Mesodermal cell (in vitro differentiated cells): ENCODE data around the gene TEX11.

Source experiments
- H3K27ac ChIP-seq: 2 replicates; pipeline ENCODE4 v1.7.0; 2013; ENCODE audit warnings: mild to moderate bottlenecking, low read depth, low read length, moderate library complexity; ENCODE audit not compliant: severe bottlenecking
- H3K36me3 ChIP-seq: 2 replicates; pipeline ENCODE4 v1.7.1; 2013; ENCODE audit warnings: mild to moderate bottlenecking, low read length, moderate library complexity; ENCODE audit not compliant: control insufficient read depth, insufficient read depth
- H3K4me1 ChIP-seq: one replicate; pipeline ENCODE4 v1.7.1; 2013; ENCODE audit warnings: mild to moderate bottlenecking, low read length; ENCODE audit not compliant: insufficient read depth, control insufficient read depth, poor library complexity, severe bottlenecking
- H3K4me3 ChIP-seq: 2 replicates; pipeline ENCODE4 v1.7.0; 2013; ENCODE audit warnings: low read length, control low read depth, mild to moderate bottlenecking; ENCODE audit not compliant: insufficient read depth, poor library complexity, severe bottlenecking; ENCODE audit errors: extremely low read depth
- H3K9me3 ChIP-seq: 2 replicates; pipeline ENCODE4 v1.7.1; 2013; ENCODE audit warnings: mild to moderate bottlenecking, low read length, moderate library complexity; ENCODE audit not compliant: control insufficient read depth
- WGBS, 2 experiments: methylation state at CpG; one replicate each; pipeline ENCODE4 v1.1.5; 2013; ENCODE audit warnings: missing lambda C conversion rate in 2 of 2; ENCODE audit not compliant: insufficient coverage in 2 of 2; 5-methylcytosine and 5-hydroxymethylcytosine counted together

TEX11 gene

DNA sequence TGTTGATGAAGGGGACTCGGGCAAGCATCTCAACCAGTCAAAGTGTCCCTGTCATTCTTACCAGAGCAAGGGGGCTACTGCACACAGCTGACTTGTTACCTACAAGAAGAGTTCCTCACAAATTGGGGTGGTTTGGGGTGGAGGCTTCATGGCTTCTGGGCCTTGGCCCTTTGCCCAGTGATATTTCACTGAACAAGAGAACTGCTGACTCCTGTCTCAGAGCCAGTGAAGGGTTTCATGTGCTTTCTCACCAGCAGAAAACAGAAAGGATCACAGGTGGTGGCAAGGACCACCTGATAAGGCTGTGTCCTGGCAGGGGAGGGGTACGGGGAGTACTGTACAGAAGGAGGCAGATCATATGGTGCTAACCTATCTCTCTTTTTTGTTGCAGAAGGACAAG lies 410.4 kb downstream of the TEX11 start:
- Histone ChIP-seq H3K4me1 (no peaks in the 10 kb centered on the region), H3K4me3 (no peak overlapping the region), H3K27ac (no peak overlapping the region), H3K9me3 (no peaks in the 10 kb centered on the region), H3K36me3 (peaks cover 76% of the 10 kb centered on the region)
- no CpG with 5 or more reads among the region's 2 CpGs for WGBS, 2 experiments

DNA sequence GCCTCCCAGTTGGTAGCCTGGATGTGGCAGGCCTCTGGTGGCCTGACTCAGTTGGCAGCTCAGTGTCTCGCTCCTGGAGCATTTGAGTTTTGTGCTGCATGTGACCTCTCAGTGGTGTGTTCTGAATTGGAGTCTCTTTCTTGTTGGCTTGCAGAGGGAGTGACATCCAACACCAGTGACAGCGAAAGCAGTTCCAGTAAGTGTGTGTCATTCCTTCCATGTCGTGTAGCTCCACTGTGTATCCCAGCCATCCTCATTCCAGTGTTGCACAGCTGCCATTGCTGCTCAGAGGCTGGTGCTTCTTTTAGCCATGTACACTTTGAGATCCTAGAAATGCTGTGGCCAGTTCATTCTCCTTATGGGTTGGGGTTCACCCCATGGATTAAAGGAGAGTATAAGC lies 411.5 kb downstream of the TEX11 start:
- H3K9me3 ChIP-seq, result no peaks in the 10 kb centered on the region
- 100% methylated on average over 1 of the region's 3 CpGs; no CpG with 5 or more reads in 1 of the 2 experiments for WGBS, 2 experiments
- H3K4me3 ChIP-seq, result no peak overlapping the region
- H3K4me1 ChIP-seq, result no peaks in the 10 kb centered on the region
- no peak overlapping the region for H3K27ac ChIP-seq
- peaks cover 77% of the 10 kb centered on the region for H3K36me3 ChIP-seq

DNA sequence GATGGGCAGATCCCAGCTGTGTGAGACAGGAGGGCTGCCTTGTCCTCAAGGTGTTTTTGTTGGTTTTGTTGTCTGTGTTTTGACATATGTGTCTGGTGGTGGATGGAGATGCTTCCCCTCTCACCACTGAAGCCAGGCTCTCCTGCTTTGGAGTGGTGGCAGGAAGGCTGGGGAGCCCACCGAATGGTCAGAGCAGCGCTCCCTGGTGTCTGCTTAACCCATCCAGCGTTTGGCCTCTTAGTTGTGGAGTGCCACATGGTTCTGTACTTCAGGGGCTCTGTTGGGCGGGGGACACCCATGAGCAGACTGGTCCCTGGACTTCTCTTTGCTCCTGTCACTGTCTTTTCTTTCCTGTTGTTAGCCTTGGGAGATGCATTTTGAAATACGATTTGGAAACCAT lies 412.0 kb downstream of the TEX11 start:
- Histone ChIP-seq H3K27ac (no peak overlapping the region), H3K36me3 (peaks cover 75% of the 10 kb centered on the region)
- WGBS, 2 experiments, result 80% methylated on average over 2 of the region's 5 CpGs; no CpG with 5 or more reads in 1 of the 2 experiments

DNA sequence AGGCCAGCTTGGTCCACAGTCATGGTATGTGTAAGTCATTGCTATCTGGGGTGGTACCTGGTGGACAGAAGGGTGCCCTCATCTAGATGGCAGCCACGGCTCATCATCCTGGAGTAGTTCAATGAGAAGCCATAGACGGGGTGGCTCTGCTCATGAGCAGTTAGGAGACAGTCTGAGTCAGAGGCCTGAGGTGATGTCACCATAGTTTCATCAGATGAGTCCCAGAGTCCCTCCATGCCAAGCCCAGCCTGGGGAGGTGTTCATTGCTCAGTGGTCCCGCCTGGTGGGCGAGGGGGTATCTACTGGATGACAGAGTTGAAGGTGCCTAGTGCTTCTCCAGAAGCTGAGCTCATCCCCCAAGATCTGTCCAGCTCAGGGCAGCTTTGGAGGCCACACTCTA lies 414.1 kb downstream of the TEX11 start:
- WGBS, 2 experiments, result 60 to 100% methylated on average over 1 of the region's 4 CpGs
- H3K36me3 ChIP-seq, result peaks cover 66% of the 10 kb centered on the region

More for the DNA sequence above, 412.0 kb downstream of the TEX11 start:
- no peaks in the 10 kb centered on the region for H3K4me1 ChIP-seq
- H3K9me3 ChIP-seq, result no peaks in the 10 kb centered on the region
- no peak overlapping the region for H3K4me3 ChIP-seq

DNA sequence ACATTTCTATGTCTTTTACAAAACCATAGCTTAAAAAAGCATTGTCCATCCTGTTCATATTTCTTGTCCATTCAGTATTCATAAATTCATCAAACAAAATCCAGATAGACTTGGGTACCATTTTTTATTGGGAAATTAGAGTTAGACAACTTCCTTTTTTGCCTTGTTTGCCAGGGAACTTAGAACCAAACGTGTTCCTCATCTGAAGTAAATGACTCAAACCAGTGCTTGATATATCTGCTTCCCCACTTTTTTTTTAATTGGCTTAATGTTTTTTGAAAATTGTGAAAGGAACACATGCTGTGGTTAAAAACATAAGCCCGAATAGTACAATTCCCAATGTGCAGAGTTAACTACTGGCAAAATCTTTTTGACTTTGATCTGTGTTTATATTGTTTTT lies 419.7 kb downstream of the TEX11 start:
- Histone ChIP-seq H3K36me3 (peaks cover 55% of the 10 kb centered on the region), H3K9me3 (no peaks in the 10 kb centered on the region), H3K4me3 (no peak overlapping the region), H3K27ac (no peak overlapping the region), H3K4me1 (no peaks in the 10 kb centered on the region)
- 100% methylated on average over 1 of the region's 2 CpGs for WGBS, 2 experiments

More for the DNA sequence above, 414.1 kb downstream of the TEX11 start:
- Histone ChIP-seq H3K4me1 (no peaks in the 10 kb centered on the region), H3K4me3 (no peak overlapping the region), H3K9me3 (no peaks in the 10 kb centered on the region), H3K27ac (no peak overlapping the region)

DNA sequence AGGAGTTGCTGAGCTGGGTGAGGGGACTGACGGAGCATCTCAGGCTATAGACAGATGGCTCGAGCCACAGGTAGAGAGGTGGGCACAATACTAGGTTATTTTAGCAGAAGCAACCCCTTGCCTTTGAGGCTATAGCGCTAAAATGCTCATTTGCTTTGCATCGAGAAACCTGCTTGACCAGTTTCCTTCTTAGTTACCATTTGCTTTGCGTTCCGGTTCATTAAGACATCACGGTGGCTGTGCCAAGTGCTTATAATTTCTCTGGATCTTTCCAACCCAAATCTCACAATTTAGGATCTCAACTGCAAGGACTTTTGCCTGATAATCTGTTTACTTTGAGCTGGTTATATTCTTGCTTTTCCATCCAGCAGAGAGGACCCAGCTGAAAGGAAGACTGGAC lies 423.0 kb downstream of the TEX11 start:
- H3K9me3 ChIP-seq, result no peaks in the 10 kb centered on the region
- H3K4me3 ChIP-seq, result no peak overlapping the region
- 86 to 95% methylated on average over 6 to 7 of the region's 7 CpGs for WGBS, 2 experiments
- H3K27ac ChIP-seq, result no peak overlapping the region
- peaks cover 36% of the 10 kb centered on the region for H3K36me3 ChIP-seq
- H3K4me1 ChIP-seq, result peaks cover 8% of the 10 kb centered on the region

DNA sequence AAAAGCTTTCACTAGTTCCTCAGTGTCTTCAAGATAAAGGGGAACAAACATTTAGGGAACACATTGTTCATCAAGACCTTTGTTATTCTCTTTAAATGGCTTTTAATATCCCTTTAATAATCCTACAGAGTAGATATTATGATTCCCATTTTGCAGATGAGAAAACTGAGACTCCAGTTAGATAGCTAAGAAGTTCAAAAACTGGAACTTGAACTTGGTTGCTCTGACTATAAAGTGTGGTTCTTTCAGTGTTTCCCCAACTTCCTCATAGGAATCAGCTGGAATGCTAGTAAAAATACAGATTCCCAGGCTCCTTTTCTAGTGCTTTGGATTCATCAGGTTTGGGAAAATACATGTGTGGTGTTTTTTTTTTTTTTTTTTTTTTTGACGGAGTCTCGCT lies 426.2 kb downstream of the TEX11 start:
- no peak overlapping the region for H3K27ac ChIP-seq
- peaks cover 32% of the 10 kb centered on the region for H3K36me3 ChIP-seq
- H3K4me3 ChIP-seq, result no peak overlapping the region

DNA sequence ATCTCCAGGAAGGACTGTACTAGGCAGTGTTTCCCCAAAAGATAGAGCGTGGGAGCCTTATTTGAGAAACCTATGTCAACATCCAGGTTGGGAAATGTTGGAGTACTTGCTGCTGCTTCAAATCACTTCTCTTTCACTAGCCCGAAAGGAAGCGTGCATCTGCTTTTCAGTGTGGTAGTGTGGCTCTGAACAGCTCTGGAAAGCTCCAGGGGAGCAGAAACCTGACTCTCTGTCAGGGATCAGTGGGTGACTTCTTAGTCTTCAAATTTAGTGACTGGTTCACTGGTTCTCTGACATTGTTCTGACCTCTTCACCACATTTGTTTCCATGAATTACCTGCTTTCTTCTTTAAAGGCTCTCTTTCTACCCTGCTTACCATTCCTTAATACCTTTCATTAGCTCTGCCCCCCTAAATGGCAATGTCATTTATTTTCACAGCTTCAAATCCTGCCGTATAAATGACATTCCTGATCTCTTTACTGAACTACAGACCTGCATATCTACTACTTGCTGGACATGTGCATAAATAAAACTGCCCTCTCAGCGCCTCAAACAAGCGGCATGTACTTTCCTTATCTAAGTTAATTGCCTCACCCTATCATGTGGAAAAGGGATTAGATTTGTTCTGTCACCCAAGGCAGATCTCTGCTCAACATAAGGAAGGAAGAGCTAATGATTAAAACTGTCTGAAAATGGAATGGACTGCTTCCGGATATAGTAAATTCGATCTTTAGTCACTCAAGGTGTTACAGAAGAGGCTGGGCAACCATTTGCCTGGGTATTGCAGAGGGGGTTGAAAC lies 426.8 kb downstream of the TEX11 start:
- Histone ChIP-seq H3K4me3 (no peak overlapping the region), H3K36me3 (peaks cover 28% of the 10 kb centered on the region), H3K9me3 (no peaks in the 10 kb centered on the region), H3K4me1 (peaks cover 37% of the 10 kb centered on the region), H3K27ac (peak overlapping the region; percentile 16)
- WGBS, 2 experiments, result 100% methylated on average over 1 of the region's 8 CpGs

More for the DNA sequence above, 426.2 kb downstream of the TEX11 start:
- peaks cover 30% of the 10 kb centered on the region for H3K4me1 ChIP-seq
- no peaks in the 10 kb centered on the region for H3K9me3 ChIP-seq
- WGBS, 2 experiments, result no CpG with 5 or more reads among the region's 2 CpGs

DNA sequence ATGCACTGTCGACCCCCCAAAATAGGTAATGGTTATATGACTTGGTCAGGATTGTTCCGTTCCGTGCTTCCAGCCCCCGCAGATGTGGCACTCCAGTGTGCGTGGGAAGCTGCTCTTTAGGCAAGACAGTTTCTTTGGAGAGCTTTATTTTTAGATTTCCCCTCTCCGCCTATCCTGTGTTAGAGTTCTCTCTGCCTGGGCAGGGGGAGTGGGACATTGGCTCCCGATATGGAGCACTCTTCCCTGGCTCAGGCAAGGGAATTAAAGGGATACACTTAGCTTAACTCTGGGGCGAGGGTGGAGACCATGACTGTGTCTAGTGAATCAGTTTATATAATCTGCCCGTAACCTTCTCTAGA lies 427.9 kb downstream of the TEX11 start:
- Histone ChIP-seq H3K36me3 (peaks cover 20% of the 10 kb centered on the region), H3K4me1 (peaks cover 43% of the 10 kb centered on the region), H3K9me3 (no peaks in the 10 kb centered on the region), H3K27ac (peak overlapping the region; percentile 29), H3K4me3 (no peak overlapping the region)
- 80% methylated on average over 1 to 4 of the region's 9 CpGs for WGBS, 2 experiments

DNA sequence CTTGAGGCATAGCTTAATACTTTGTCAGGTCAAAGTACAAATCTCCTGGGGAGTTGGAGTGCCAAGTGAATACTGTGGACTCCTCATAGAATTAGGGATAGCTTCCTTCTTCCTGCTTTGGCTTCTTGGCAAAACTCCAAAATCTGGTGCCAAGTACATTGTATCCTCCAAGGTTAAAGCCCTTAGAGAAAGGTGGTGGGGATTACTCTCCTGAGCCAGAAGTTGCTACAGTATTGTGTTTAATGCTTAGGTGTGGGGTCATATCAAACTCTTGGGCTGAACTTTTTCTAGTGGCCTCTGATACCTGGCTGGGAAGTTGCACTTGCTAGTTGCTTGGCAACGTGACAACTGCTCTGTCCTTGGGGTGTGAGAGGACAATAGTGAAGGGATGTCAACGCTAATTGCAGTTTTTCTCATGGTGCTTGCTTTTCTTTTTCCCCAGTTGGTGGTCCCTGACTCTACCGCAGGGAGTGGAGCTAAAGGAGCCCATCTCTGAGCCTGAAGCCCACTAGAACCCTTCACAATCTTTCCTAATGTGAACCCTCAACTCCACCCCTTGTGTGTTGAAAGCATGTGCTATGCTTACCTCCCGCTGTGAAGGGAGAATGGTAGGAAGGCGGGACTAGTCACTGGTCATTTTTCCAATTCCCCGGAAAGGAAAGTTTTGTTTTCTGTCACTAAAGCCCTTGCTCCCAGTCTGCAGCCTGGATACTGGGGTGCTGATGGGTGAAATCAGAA lies 428.4 kb downstream of the TEX11 start:
- Histone ChIP-seq H3K36me3 (peaks cover 14% of the 10 kb centered on the region), H3K27ac (peak overlapping the region; percentile 90), H3K4me3 (no peak overlapping the region), H3K9me3 (no peaks in the 10 kb centered on the region), H3K4me1 (peaks cover 43% of the 10 kb centered on the region)
- no CpG with 5 or more reads among the region's 6 CpGs for WGBS, 2 experiments
